Natural killer cell treated with Interleukin-12 subunit alpha and Interleukin-12 subunit beta and Interleukin-15 and Interleukin-18, amount 100 ng/mL, for 72 hours (primary cell): ENCODE measurements around the gene NFIC. TPM values are rescaled to one million over a fixed set of nuclear protein-coding genes. Genes with fewer than 3 reads are reported as not detected.

ENCODE experiments used
- ATAC-seq, 2 donors: fragments of 150-1000 bp; cut with Tn5 transposase in 1 of 2; sonication (Bioruptor Pico), chemical (Tn5 transposase) in 1 of 2; 2 replicates each; pipeline ENCODE4 v1.10.0; 2021
- DNase-seq: peaks from one replicate; pipeline ENCODE4 v3.0.0; 2022; ENCODE audit warnings: low spot score
- H3K27ac Mint-ChIP-seq, 2 donors: 1 replicate in 1 of 2; 2 replicates in 1 of 2; pipeline ENCODE4 v1.8.0; 2022; ENCODE audit warnings: mixed read lengths in 2 of 2, mild to moderate bottlenecking in 1 of 2, moderate library complexity in 1 of 2
- H3K27me3 Mint-ChIP-seq, 2 donors: 1 replicate in 1 of 2; 2 replicates in 1 of 2; pipeline ENCODE4 v1.8.0; 2022; ENCODE audit warnings: mixed read lengths in 2 of 2
- H3K36me3 Mint-ChIP-seq: one replicate; pipeline ENCODE4 v1.8.0; 2022; ENCODE audit warnings: mixed read lengths
- H3K4me1 Mint-ChIP-seq, 2 donors: 1 replicate in 1 of 2; 2 replicates in 1 of 2; pipeline ENCODE4 v1.8.0; 2022; ENCODE audit warnings: low read depth in 2 of 2, mixed read lengths in 2 of 2, mild to moderate bottlenecking in 1 of 2
- H3K4me3 Mint-ChIP-seq: one replicate; pipeline ENCODE4 v1.8.0; 2022; ENCODE audit warnings: mixed read lengths
- H3K9me3 Mint-ChIP-seq: 2 replicates; pipeline ENCODE4 v1.8.0; 2022; ENCODE audit warnings: mixed read lengths
- total RNA-seq, 2 donors: library from RNA; stranded (reverse); gene quantifications; one replicate each; pipeline ENCODE4 v1.2.3, GENCODE V29; 2022

NFIC gene
- total RNA-seq, 2 donors from 2014 or later = 21.4 to 41.7 TPM

GRCh38 chr19:3359015-3359918 lies 7.1 kb upstream of the NFIC start:
- peak overlapping the region; percentile 85 for H3K4me3 Mint-ChIP-seq

GRCh38 chr19:3359919-3360420 lies 6.4 kb upstream of the NFIC start:
- H3K36me3 Mint-ChIP-seq = no peaks in the 10 kb centered on the region
- ATAC-seq (peak; percentile 1 to 11), DNase-seq (no peak)
- peak overlapping the region; percentile 84 for H3K4me3 Mint-ChIP-seq
- no peaks in the 10 kb centered on the region for H3K9me3 Mint-ChIP-seq
- no peak overlapping the region for H3K27ac Mint-ChIP-seq
- H3K4me1 Mint-ChIP-seq = peaks cover 30 to 37% of the 10 kb centered on the region in 2 donors
- H3K27me3 Mint-ChIP-seq = peaks cover 0 to under 1% of the 10 kb centered on the region in 2 donors

More at GRCh38 chr19:3359015-3359918, 7.1 kb upstream of the NFIC start:
- Mint-ChIP-seq H3K4me1 (peaks cover 30 to 36% of the 10 kb centered on the region in 2 donors), H3K36me3 (no peaks in the 10 kb centered on the region), H3K9me3 (no peaks in the 10 kb centered on the region), H3K27ac (peak overlapping the region in 1 of 2 donors; percentile 50), H3K27me3 (no peaks in the 10 kb centered on the region)
- ATAC-seq = peak; percentile 65 to 75
- peak; percentile 84 for DNase-seq

- peak overlapping the region in 1 of 2 donors; percentile 58 for H3K27ac Mint-ChIP-seq
- peaks cover 36 to 45% of the 10 kb centered on the region in 2 donors for H3K4me1 Mint-ChIP-seq
- peak; percentile 56 to 66 for ATAC-seq
- H3K9me3 Mint-ChIP-seq = no peaks in the 10 kb centered on the region
- H3K27me3 Mint-ChIP-seq = peaks cover 0 to 3% of the 10 kb centered on the region in 2 donors
- no peaks in the 10 kb centered on the region for H3K36me3 Mint-ChIP-seq
- DNase-seq = peak; percentile 88
- peak overlapping the region; percentile 84 for H3K4me3 Mint-ChIP-seq
Measured at GRCh38 chr19:3360421-3361383, 5.7 kb upstream of the NFIC start.

- no peak for DNase-seq
- Mint-ChIP-seq H3K4me3 (peak overlapping the region; percentile 84), H3K9me3 (no peaks in the 10 kb centered on the region), H3K27me3 (peaks cover 0 to 3% of the 10 kb centered on the region in 2 donors), H3K27ac (peak overlapping the region in 1 of 2 donors; percentile 18), H3K4me1 (peaks cover 36 to 45% of the 10 kb centered on the region in 2 donors), H3K36me3 (no peaks in the 10 kb centered on the region)
- ATAC-seq = no peak
Measured at GRCh38 chr19:3361384-3362216, 4.8 kb upstream of the NFIC start.

- Mint-ChIP-seq H3K4me1 (peaks cover 29 to 39% of the 10 kb centered on the region in 2 donors), H3K36me3 (no peaks in the 10 kb centered on the region), H3K27ac (peak overlapping the region in 1 of 2 donors; percentile 18), H3K9me3 (no peaks in the 10 kb centered on the region), H3K27me3 (peaks cover 0 to 3% of the 10 kb centered on the region in 2 donors), H3K4me3 (peak overlapping the region; percentile 73)
- DNase-seq (no peak), ATAC-seq (no peak)
Measured at GRCh38 chr19:3362217-3362906, 4.0 kb upstream of the NFIC start.

GRCh38 chr19:3363841-3364500 lies 2.4 kb upstream of the NFIC start:
- Mint-ChIP-seq H3K4me1 (peaks cover 23 to 35% of the 10 kb centered on the region in 2 donors), H3K36me3 (no peaks in the 10 kb centered on the region), H3K27ac (no peak overlapping the region), H3K4me3 (no peak overlapping the region), H3K27me3 (peaks cover 5 to 6% of the 10 kb centered on the region in 2 donors), H3K9me3 (no peaks in the 10 kb centered on the region)
- DNase-seq = no peak
- no peak for ATAC-seq

GRCh38 chr19:3364501-3364858 lies 1.9 kb upstream of the NFIC start:
- Mint-ChIP-seq H3K36me3 (no peaks in the 10 kb centered on the region), H3K27ac (no peak overlapping the region), H3K27me3 (peaks cover 9% of the 10 kb centered on the region in 2 donors), H3K4me3 (no peak overlapping the region), H3K9me3 (no peaks in the 10 kb centered on the region), H3K4me1 (peaks cover 25 to 38% of the 10 kb centered on the region in 2 donors)
- DNase-seq = no peak
- ATAC-seq = no peak

- Mint-ChIP-seq H3K4me1 (peaks cover 30 to 46% of the 10 kb centered on the region in 2 donors), H3K27ac (no peak overlapping the region), H3K36me3 (no peaks in the 10 kb centered on the region), H3K9me3 (no peaks in the 10 kb centered on the region), H3K4me3 (peak overlapping the region; percentile 62), H3K27me3 (peaks cover 9 to 10% of the 10 kb centered on the region in 2 donors)
- ATAC-seq = no peak
- DNase-seq = no peak
Measured at GRCh38 chr19:3365093-3365835, 1.1 kb upstream of the NFIC start.

GRCh38 chr19:3366753-3367627 lies 607 bp downstream of the NFIC start:
- Mint-ChIP-seq H3K36me3 (no peaks in the 10 kb centered on the region), H3K9me3 (no peaks in the 10 kb centered on the region), H3K27me3 (peaks cover 9 to 13% of the 10 kb centered on the region in 2 donors), H3K4me1 (peaks cover 34 to 50% of the 10 kb centered on the region in 2 donors), H3K27ac (no peak overlapping the region), H3K4me3 (peak overlapping the region; percentile 56)
- DNase-seq (no peak), ATAC-seq (peak in 1 of 2 donors; percentile 48)

GRCh38 chr19:3367628-3368440 lies 1.5 kb downstream of the NFIC start:
- Mint-ChIP-seq H3K4me1 (peaks cover 33 to 42% of the 10 kb centered on the region in 2 donors), H3K27ac (no peak overlapping the region), H3K4me3 (peak overlapping the region; percentile 56), H3K27me3 (peaks cover 9 to 13% of the 10 kb centered on the region in 2 donors), H3K36me3 (no peaks in the 10 kb centered on the region), H3K9me3 (no peaks in the 10 kb centered on the region)
- ATAC-seq (no peak), DNase-seq (no peak)
